HG02970 (cell line): ENCODE results near the gene C1S.
"Not testable (repeated sequence)": the region's sequence is repeated elsewhere in the genome, so short reads cannot be mapped to it uniquely, and the experiment has no call there.

Experiments used
- ATAC-seq: cut with Tn5 transposase; IDR thresholded peaks from one replicate; pipeline ENCODE4 v1.9.1; 2021; ENCODE audit warnings: mild to moderate bottlenecking, moderate library complexity, moderate number of reproducible peaks; ENCODE audit not compliant: unreplicated experiment, low FRiP score

The C1S gene

GRCh38 chr12:7045913-7046312 lies 14.6 kb upstream of the C1S start:
- ATAC-seq: no peak

- no peak for ATAC-seq
Measured at GRCh38 chr12:7046383-7047105, 14.0 kb upstream of the C1S start.

GRCh38 chr12:7047306-7047705 lies 13.2 kb upstream of the C1S start:
- no peak for ATAC-seq

- ATAC-seq: not testable (repeated sequence)
Measured at GRCh38 chr12:7049445-7049951, 11.0 kb upstream of the C1S start.

GRCh38 chr12:7049973-7050372 lies 10.5 kb upstream of the C1S start:
- not testable (repeated sequence) for ATAC-seq

- ATAC-seq: no peak
Measured at GRCh38 chr12:7054925-7055324, 5.6 kb upstream of the C1S start.

- ATAC-seq: not testable (repeated sequence)
Measured at GRCh38 chr12:7055736-7056135, 4.8 kb upstream of the C1S start.

- ATAC-seq: no peak
Measured at GRCh38 chr12:7058163-7058845, 2.2 kb upstream of the C1S start.

GRCh38 chr12:7058850-7059395 lies 1.6 kb upstream of the C1S start:
- ATAC-seq: no peak

GRCh38 chr12:7059780-7060179 lies 738 bp upstream of the C1S start:
- no peak for ATAC-seq

GRCh38 chr12:7061138-7061537 lies 620 bp downstream of the C1S start:
- no peak for ATAC-seq

GRCh38 chr12:7061596-7061995 lies 1.1 kb downstream of the C1S start:
- ATAC-seq: no peak

- ATAC-seq: no peak
Measured at GRCh38 chr12:7064516-7064915, 4.0 kb downstream of the C1S start.

- no peak for ATAC-seq
Measured at GRCh38 chr12:7065073-7065623, 4.6 kb downstream of the C1S start.

- no peak for ATAC-seq
Measured at GRCh38 chr12:7066596-7066995, 6.1 kb downstream of the C1S start.

- no peak for ATAC-seq
Measured at GRCh38 chr12:7067096-7067495, 6.6 kb downstream of the C1S start.

GRCh38 chr12:7068240-7068993 lies 7.9 kb downstream of the C1S start:
- no peak for ATAC-seq

- no peak for ATAC-seq
Measured at GRCh38 chr12:7068994-7069346, 8.5 kb downstream of the C1S start.

- no peak for ATAC-seq
Measured at GRCh38 chr12:7069386-7069785, 8.9 kb downstream of the C1S start.

- ATAC-seq: no peak
Measured at GRCh38 chr12:7072035-7072434, 11.5 kb downstream of the C1S start.

GRCh38 chr12:7072554-7072953 lies 12.0 kb downstream of the C1S start:
- ATAC-seq: no peak
